Measurements from ENCODE around the gene GPS1.

DNA sequence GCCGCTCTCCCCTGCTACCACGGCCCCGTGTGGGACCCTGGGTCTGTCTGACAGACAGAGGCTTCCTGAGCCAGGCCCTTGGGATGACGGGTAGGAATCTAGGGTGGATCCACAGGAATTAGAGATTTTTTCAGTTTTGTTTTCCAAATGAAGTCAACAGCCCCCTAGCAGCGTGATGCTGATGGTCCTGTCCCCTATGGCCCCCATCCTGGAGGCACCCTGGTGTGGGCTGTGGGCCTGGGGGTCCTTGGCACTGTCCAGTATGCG, 44.5 kb upstream of the GPS1 start:
- TF ChIP-seq ARNTL (CRISPR knock-in tag; IDR thresholded peaks at IDR 0.05; ENCODE audit: borderline replicate concordance, low read depth) (no peak), CSDC2 (CRISPR knock-in tag; IDR thresholded peaks at IDR 0.05) (no peak), ZNF565 (CRISPR knock-in tag; conservative IDR thresholded peaks at IDR 0.05; ENCODE audit: low read depth) (no peak), TSHZ2 (CRISPR knock-in tag; IDR thresholded peaks at IDR 0.05) (no peak), ZFP3 (CRISPR knock-in tag; IDR thresholded peaks at IDR 0.05) (no peak), TOX (CRISPR knock-in tag; IDR thresholded peaks at IDR 0.05; ENCODE audit: borderline replicate concordance) (no peak), TCF4 (CRISPR knock-in tag; IDR thresholded peaks at IDR 0.05; ENCODE audit: borderline replicate concordance) (no peak), ZNF8 (CRISPR knock-in tag; IDR thresholded peaks at IDR 0.05) (no peak)
- TF ChIP-seq, protein P1, sequence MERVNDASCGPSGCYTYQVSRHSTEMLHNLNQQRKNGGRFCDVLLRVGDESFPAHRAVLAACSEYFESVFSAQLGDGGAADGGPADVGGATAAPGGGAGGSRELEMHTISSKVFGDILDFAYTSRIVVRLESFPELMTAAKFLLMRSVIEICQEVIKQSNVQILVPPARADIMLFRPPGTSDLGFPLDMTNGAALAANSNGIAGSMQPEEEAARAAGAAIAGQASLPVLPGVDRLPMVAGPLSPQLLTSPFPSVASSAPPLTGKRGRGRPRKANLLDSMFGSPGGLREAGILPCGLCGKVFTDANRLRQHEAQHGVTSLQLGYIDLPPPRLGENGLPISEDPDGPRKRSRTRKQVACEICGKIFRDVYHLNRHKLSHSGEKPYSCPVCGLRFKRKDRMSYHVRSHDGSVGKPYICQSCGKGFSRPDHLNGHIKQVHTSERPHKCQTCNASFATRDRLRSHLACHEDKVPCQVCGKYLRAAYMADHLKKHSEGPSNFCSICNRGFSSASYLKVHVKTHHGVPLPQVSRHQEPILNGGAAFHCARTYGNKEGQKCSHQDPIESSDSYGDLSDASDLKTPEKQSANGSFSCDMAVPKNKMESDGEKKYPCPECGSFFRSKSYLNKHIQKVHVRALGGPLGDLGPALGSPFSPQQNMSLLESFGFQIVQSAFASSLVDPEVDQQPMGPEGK (CRISPR knock-in tag; IDR thresholded peaks at IDR 0.05; ENCODE audit: borderline replicate concordance): no peak
